MM.1S (cell line): ENCODE measurements around the gene MYRIP.

Experiments used
- DNase-seq: peaks from one replicate; pipeline ENCODE4 v3.0.0-alpha.2; 2015
- H2AFZ ChIP-seq: fragments of 300-600 bp; sonication (generic); 2 replicates; pipeline ENCODE4 v1.6.0; 2016; ENCODE audit warnings: antibody characterized with exemption, low read length
- H3F3A ChIP-seq: fragments of 300-600 bp; sonication (generic); 2 replicates; pipeline ENCODE4 v1.6.1; 2016; ENCODE audit warnings: mild to moderate bottlenecking, antibody characterized with exemption, low read length, moderate library complexity, mixed read lengths; ENCODE audit not compliant: insufficient read depth
- H3K27ac ChIP-seq: fragments of 300-600 bp; sonication (generic); 2 replicates; pipeline ENCODE4 v1.5.1; 2016; ENCODE audit warnings: mild to moderate bottlenecking, low read length
- H3K27me3 ChIP-seq: fragments of 300-600 bp; sonication (generic); replicated peaks from 2 replicates; pipeline ENCODE4 v1.6.0; 2016; ENCODE audit warnings: low read length; ENCODE audit not compliant: insufficient read depth
- H3K36me3 ChIP-seq: fragments of 300-600 bp; sonication (generic); replicated peaks from 2 replicates; pipeline ENCODE4 v1.6.1; 2016; ENCODE audit warnings: mild to moderate bottlenecking, low read length, mixed read lengths; ENCODE audit not compliant: insufficient read depth
- H3K4me1 ChIP-seq: fragments of 300-600 bp; sonication (generic); 2 replicates; pipeline ENCODE4 v1.6.1; 2016; ENCODE audit warnings: low read length, mixed read lengths
- H3K4me2 ChIP-seq: fragments of 300-600 bp; sonication (generic); 2 replicates; pipeline ENCODE4 v1.6.0; 2016; ENCODE audit warnings: low read depth, low read length
- H3K4me3 ChIP-seq: fragments of 300-600 bp; sonication (generic); 2 replicates; pipeline ENCODE4 v1.5.1; 2016; ENCODE audit warnings: low read length, mixed read lengths
- H3K79me2 ChIP-seq: fragments of 300-600 bp; sonication (generic); 2 replicates; pipeline ENCODE4 v1.6.1; 2016; ENCODE audit warnings: mixed run types, low read length, mixed read lengths
- H3K9ac ChIP-seq: fragments of 300-600 bp; sonication (generic); 2 replicates; pipeline ENCODE4 v1.6.1; 2016; ENCODE audit warnings: low read length, mixed read lengths
- H3K9me2 ChIP-seq: fragments of 300-600 bp; sonication (generic); replicated peaks from 2 replicates; pipeline ENCODE4 v1.6.1; 2016; ENCODE audit warnings: mild to moderate bottlenecking, low read length, mixed read lengths; ENCODE audit not compliant: insufficient read depth
- H3K9me3 ChIP-seq: fragments of 300-600 bp; sonication (generic); replicated peaks from 2 replicates; pipeline ENCODE4 v1.6.1; 2016; ENCODE audit warnings: mild to moderate bottlenecking, low read length, mixed read lengths; ENCODE audit not compliant: insufficient read depth
- H4K20me1 ChIP-seq: fragments of 300-600 bp; sonication (generic); 2 replicates; pipeline ENCODE4 v1.6.1; 2016; ENCODE audit warnings: mild to moderate bottlenecking, low read length, moderate library complexity, mixed read lengths; ENCODE audit not compliant: insufficient read depth
- EZH2 ChIP-seq: fragments of 300-600 bp; sonication (generic); optimal IDR thresholded peaks from 2 replicates; pipeline ENCODE3; 2017; ENCODE audit warnings: low read depth, mild to moderate bottlenecking, antibody characterized with exemption, low read length, mixed read lengths
- EZH2phosphoT487 ChIP-seq: fragments of 300-600 bp; sonication (generic); IDR thresholded peaks from 2 replicates; pipeline ENCODE4 v1.6.1; 2018; ENCODE audit warnings: antibody characterized with exemption, low read length
- TF ChIP-seq, protein P1 (sequence below): fragments of 300-600 bp; sonication (generic); IDR thresholded peaks from 2 replicates; pipeline ENCODE4 v1.5.1; 2016; ENCODE audit warnings: antibody characterized with exemption, low read length, mixed read lengths

The MYRIP gene

GRCh38 chr3:40192628-40193027 is 383.2 kb downstream of the MYRIP start:
- TF ChIP-seq EZH2phosphoT487 (no peak), EZH2 (no peak)
- TF ChIP-seq, protein P1, sequence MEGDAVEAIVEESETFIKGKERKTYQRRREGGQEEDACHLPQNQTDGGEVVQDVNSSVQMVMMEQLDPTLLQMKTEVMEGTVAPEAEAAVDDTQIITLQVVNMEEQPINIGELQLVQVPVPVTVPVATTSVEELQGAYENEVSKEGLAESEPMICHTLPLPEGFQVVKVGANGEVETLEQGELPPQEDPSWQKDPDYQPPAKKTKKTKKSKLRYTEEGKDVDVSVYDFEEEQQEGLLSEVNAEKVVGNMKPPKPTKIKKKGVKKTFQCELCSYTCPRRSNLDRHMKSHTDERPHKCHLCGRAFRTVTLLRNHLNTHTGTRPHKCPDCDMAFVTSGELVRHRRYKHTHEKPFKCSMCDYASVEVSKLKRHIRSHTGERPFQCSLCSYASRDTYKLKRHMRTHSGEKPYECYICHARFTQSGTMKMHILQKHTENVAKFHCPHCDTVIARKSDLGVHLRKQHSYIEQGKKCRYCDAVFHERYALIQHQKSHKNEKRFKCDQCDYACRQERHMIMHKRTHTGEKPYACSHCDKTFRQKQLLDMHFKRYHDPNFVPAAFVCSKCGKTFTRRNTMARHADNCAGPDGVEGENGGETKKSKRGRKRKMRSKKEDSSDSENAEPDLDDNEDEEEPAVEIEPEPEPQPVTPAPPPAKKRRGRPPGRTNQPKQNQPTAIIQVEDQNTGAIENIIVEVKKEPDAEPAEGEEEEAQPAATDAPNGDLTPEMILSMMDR = no peak
- Histone ChIP-seq H3K9me2 (no peaks in the 10 kb centered on the region), H3K36me3 (no peaks in the 10 kb centered on the region), H3K27ac (no peak overlapping the region), H3K9me3 (no peaks in the 10 kb centered on the region), H3K9ac (no peak overlapping the region), H3K27me3 (peaks cover 37% of the 10 kb centered on the region), H4K20me1 (0 out of 2 replicates have a peak, but pooled peaks cover 4% of the 10 kb centered on the region), H2AFZ (no peak overlapping the region), H3K4me1 (no peaks in the 10 kb centered on the region), H3K4me3 (no peak overlapping the region), H3K79me2 (no peaks in the 10 kb centered on the region), H3K4me2 (no peak overlapping the region), H3F3A (no peaks in the 10 kb centered on the region)
- no peak for DNase-seq

GRCh38 chr3:40196966-40197365 is 387.6 kb downstream of the MYRIP start:
- no peak overlapping the region for H3K27ac ChIP-seq
- TF ChIP-seq EZH2 (no peak), EZH2phosphoT487 (no peak)
- TF ChIP-seq, protein P1 = no peak
- H4K20me1 ChIP-seq = no peaks in the 10 kb centered on the region
- H3K9me2 ChIP-seq = no peaks in the 10 kb centered on the region
- H3K4me2 ChIP-seq = no peak overlapping the region
- H3K9me3 ChIP-seq = no peaks in the 10 kb centered on the region
- no peak overlapping the region for H2AFZ ChIP-seq
- H3F3A ChIP-seq = no peaks in the 10 kb centered on the region
- DNase-seq = no peak
- no peaks in the 10 kb centered on the region for H3K27me3 ChIP-seq
- H3K36me3 ChIP-seq = no peaks in the 10 kb centered on the region
- H3K79me2 ChIP-seq = no peaks in the 10 kb centered on the region
- H3K4me3 ChIP-seq = no peak overlapping the region
- H3K4me1 ChIP-seq = no peaks in the 10 kb centered on the region
- no peak overlapping the region for H3K9ac ChIP-seq

GRCh38 chr3:40200692-40201316 is 391.4 kb downstream of the MYRIP start:
- Histone ChIP-seq H3K4me3 (no peak overlapping the region), H2AFZ (no peak overlapping the region), H3K79me2 (no peaks in the 10 kb centered on the region)

More at GRCh38 chr3:40200692-40201316, 391.4 kb downstream of the MYRIP start:
- H3K9me3 ChIP-seq = no peaks in the 10 kb centered on the region
- no peaks in the 10 kb centered on the region for H3K27me3 ChIP-seq
- no peaks in the 10 kb centered on the region for H4K20me1 ChIP-seq
- H3K27ac ChIP-seq = no peak overlapping the region
- no peak overlapping the region for H3K9ac ChIP-seq
- TF ChIP-seq, protein P1 = no peak
- TF ChIP-seq EZH2 (no peak), EZH2phosphoT487 (no peak)
- no peaks in the 10 kb centered on the region for H3K4me1 ChIP-seq
- no peaks in the 10 kb centered on the region for H3K36me3 ChIP-seq
- no peaks in the 10 kb centered on the region for H3K9me2 ChIP-seq
- no peak overlapping the region for H3K4me2 ChIP-seq
- no peak for DNase-seq
- no peaks in the 10 kb centered on the region for H3F3A ChIP-seq
